ENCODE measurements around the gene PARP8.

GRCh38 chr5:50822046-50822445 is 155.6 kb downstream of the PARP8 start:
- TF ChIP-seq CTCF (IDR thresholded peaks at IDR 0.05) (no peak), POLR2A (IDR thresholded peaks at IDR 0.05) (no peak)
